Activated T-helper 9 cell treated with anti-CD3 and anti-CD28 coated beads, Interleukin-2, amount 50 U/mL, for 16 hours (primary cell): ENCODE data around the gene TMEM50A.
A peak's percentile ranks its signal among the peaks of the same experiment; 100 is the strongest.
"Not testable (repeated sequence)": the region's sequence is repeated elsewhere in the genome, so short reads cannot be mapped to it uniquely, and the experiment has no call there.

Source experiments
- DNase-seq: peaks from one replicate; pipeline ENCODE4 v3.0.0-alpha.2; 2020; ENCODE audit warnings: low read depth

The TMEM50A gene

GRCh38 chr1:25336922-25337354 is 1.2 kb upstream of the TMEM50A start:
- not testable (repeated sequence) for DNase-seq

- DNase-seq: peak; percentile 13
Observed at GRCh38 chr1:25337483-25338187, 499 bp upstream of the TMEM50A start.

GRCh38 chr1:25338986-25339385 is 852 bp downstream of the TMEM50A start:
- no peak for DNase-seq

- DNase-seq: no peak
Observed at GRCh38 chr1:25341746-25342145, 3.6 kb downstream of the TMEM50A start.

GRCh38 chr1:25342846-25343245 is 4.7 kb downstream of the TMEM50A start:
- no peak for DNase-seq

GRCh38 chr1:25343872-25344271 is 5.7 kb downstream of the TMEM50A start:
- no peak for DNase-seq

- DNase-seq: no peak
Observed at GRCh38 chr1:25347556-25347955, 9.4 kb downstream of the TMEM50A start.

- no peak for DNase-seq
Observed at GRCh38 chr1:25349606-25350005, 11.5 kb downstream of the TMEM50A start.

GRCh38 chr1:25355841-25356395 is 17.8 kb downstream of the TMEM50A start:
- DNase-seq: no peak

- DNase-seq: no peak
Observed at GRCh38 chr1:25356441-25356840, 18.3 kb downstream of the TMEM50A start.

GRCh38 chr1:25356848-25357247 is 18.7 kb downstream of the TMEM50A start:
- no peak for DNase-seq

GRCh38 chr1:25360596-25361581 is 22.8 kb downstream of the TMEM50A start:
- DNase-seq: no peak

- DNase-seq: no peak
Observed at GRCh38 chr1:25361901-25362300, 23.8 kb downstream of the TMEM50A start.

- not testable (repeated sequence) for DNase-seq
Observed at GRCh38 chr1:25362634-25363559, 24.8 kb downstream of the TMEM50A start.

GRCh38 chr1:25369241-25369640 is 31.1 kb downstream of the TMEM50A start:
- DNase-seq: no peak

- not testable (repeated sequence) for DNase-seq
Observed at GRCh38 chr1:25369691-25370271, 31.6 kb downstream of the TMEM50A start.

- not testable (repeated sequence) for DNase-seq
Observed at GRCh38 chr1:25371757-25372156, 33.6 kb downstream of the TMEM50A start.

GRCh38 chr1:25378367-25378766 is 40.2 kb downstream of the TMEM50A start:
- DNase-seq: not testable (repeated sequence)

GRCh38 chr1:25382543-25382942 is 44.4 kb downstream of the TMEM50A start:
- not testable (repeated sequence) for DNase-seq

GRCh38 chr1:25383090-25383489 is 45.0 kb downstream of the TMEM50A start:
- not testable (repeated sequence) for DNase-seq

GRCh38 chr1:25383875-25384274 is 45.7 kb downstream of the TMEM50A start:
- DNase-seq: not testable (repeated sequence)
